Adrenal gland (tissue), 12 donors: Measurements from ENCODE around the gene NUDCD3. TPM values are rescaled to one million over a fixed set of nuclear protein-coding genes. Genes with fewer than 3 reads are reported as not detected.
A peak's percentile ranks its signal among the peaks of the same experiment; 100 is the strongest.

ENCODE experiments used
- DNase-seq, 7 donors: peaks; one replicate each; pipeline ENCODE4 v3.0.0-alpha.2; 2019 to 2020
- H3K27ac ChIP-seq, 5 donors: fragments of 200-600 bp; sonication (generic) in 4 of 5; 1 replicate in 3 of 5; 2 replicates in 2 of 5; pipeline versions ENCODE4 v1.5.1 to v1.8.0; 2016 to 2020; ENCODE audit warnings: mild to moderate bottlenecking in 1 of 5
- H3K27me3 ChIP-seq: fragments of 200-600 bp; 2 replicates; pipeline ENCODE4 v1.8.0; 2021
- H3K36me3 ChIP-seq, 2 donors: fragments of 200-600 bp; replicated peaks in 1 of 2; 1 replicate in 1 of 2; 2 replicates in 1 of 2; pipeline versions ENCODE4 v1.5.1 to v1.8.0; 2018 to 2022
- H3K4me1 ChIP-seq, 2 donors: fragments of 200-600 bp; replicated peaks in 1 of 2; 1 replicate in 1 of 2; 2 replicates in 1 of 2; pipeline versions ENCODE4 v1.5.1 to v1.8.0; 2018 to 2021
- H3K4me3 ChIP-seq, 4 donors: fragments of 200-600 bp; sonication (generic) in 3 of 4; one replicate each; pipeline ENCODE4 v1.5.1; 2016 to 2018
- H3K9me3 ChIP-seq, 3 donors: fragments of 200-600 bp; sonication (generic) in 1 of 3; replicated peaks in 1 of 3; 1 replicate in 2 of 3; 2 replicates in 1 of 3; pipeline versions ENCODE4 v1.5.1 to v1.8.0; 2016 to 2021
- CTCF ChIP-seq, 6 experiments: fragments of 450-650 bp in 4 of 6; fragments of 200-600 bp in 2 of 6; sonication (generic) in 1 of 6; IDR thresholded peaks; 1 replicate in 5 of 6; 2 replicates in 1 of 6; pipeline versions ENCODE4 v1.5.1 to v1.8.0; 2016 to 2021; ENCODE audit warnings: antibody characterized with exemption in 6 of 6, mild to moderate bottlenecking in 2 of 6, moderate library complexity in 1 of 6
- POLR2A ChIP-seq, 2 donors: fragments of 450-650 bp; IDR thresholded peaks; one replicate each; pipeline ENCODE4 v1.6.1; 2017; ENCODE audit warnings: antibody characterized with exemption in 2 of 2, mild to moderate bottlenecking in 2 of 2, moderate library complexity in 1 of 2
- WGBS, 4 donors: extraction: QIAGEN DNeasy Blood & Tissue Kit in 2 of 4; methylation state at CpG; one replicate each; pipeline versions ENCODE4 v1.1.5 to v1.1.7; 2013 to 2017; 5-methylcytosine and 5-hydroxymethylcytosine counted together
- intact Hi-C, 2 donors: fragments of 100-400 bp; cut with DNase I; formaldehyde crosslinking; loops; one replicate each; pipeline versions ENCODE4 v1.14.1 to v1.15.0; 2022 to 2023
- polyA plus RNA-seq, 3 donors: library from polyadenylated mRNA; stranded (reverse); fragments of 200-250 nt in 2 of 3; fragments of 350-450 nt in 1 of 3; fragmentation: Illumina TruSeq in 1 of 3; extraction: RNeasy Lipid Tissue Mini Kit (QIAGEN cat#74804) in 1 of 3; gene quantifications; one replicate each; pipeline ENCODE4 v1.2.3, GENCODE V29; 2013 to 2014
- total RNA-seq, 9 donors: library from RNA; depleted of rRNA in 4 of 9; stranded (reverse); fragments of >200 nt in 4 of 9; fragments of 120-200 nt in 1 of 9; fragmentation: NEBNext Ultra II Directional in 1 of 9; extraction: Animal tissue kit (Norgen Biotek cat#: 25700) in 1 of 9; gene quantifications; one replicate each; pipeline versions ENCODE4 v1.1.0 to v1.2.4, GENCODE V29; 2013 to 2023
- donor health status: healthy with polysubstance abuse.
- donor health status: Bipolar disorder and iron deficiency.
- donor health status: DM: yes; HTN: yes; CAD: no.
- donor health status: DM: no; HTN: no; CAD: no.
- donor health status: DM: no; HTN: no; CAD: no.
- donor health status: DM: yes; HTN: yes; CAD: no.

The NUDCD3 gene
- total and polyA plus RNA-seq, 12 donors, result 30.5 to 136 (median 71.1) TPM

GRCh38 chr7:44486001-44486400 is 4.5 kb downstream of the NUDCD3 start:
- no peak for DNase-seq
- H3K4me3 ChIP-seq, result no peak overlapping the region
- intact Hi-C loops, result no loop called here
- peaks cover 23 to 50% of the 10 kb centered on the region in 2 donors for H3K4me1 ChIP-seq
- peaks cover 0 to 40% of the 10 kb centered on the region in 2 donors for H3K36me3 ChIP-seq
- H3K9me3 ChIP-seq, result peaks cover 0 to 9% (median 8%) of the 10 kb centered on the region in 3 donors
- 83 to 94% (median 89%) methylated on average over 4 of the region's 4 CpGs for WGBS, 4 donors
- H3K27ac ChIP-seq, result peak overlapping the region in 1 of 5 donors; percentile 50
- H3K27me3 ChIP-seq, result no peaks in the 10 kb centered on the region
- TF ChIP-seq CTCF (IDR thresholded peaks at IDR 0.05) (no peak), POLR2A (IDR thresholded peaks at IDR 0.05) (no peak)

GRCh38 chr7:44484482-44485313 is 5.8 kb downstream of the NUDCD3 start:
- peaks cover 23 to 49% of the 10 kb centered on the region in 2 donors for H3K4me1 ChIP-seq
- H3K36me3 ChIP-seq, result peaks cover 0 to 49% of the 10 kb centered on the region in 2 donors
- no peak for DNase-seq
- 81 to 90% (median 87%) methylated on average over 5 of the region's 5 CpGs for WGBS, 4 donors
- peaks cover 0 to 9% (median 8%) of the 10 kb centered on the region in 3 donors for H3K9me3 ChIP-seq
- H3K4me3 ChIP-seq, result no peak overlapping the region
- H3K27ac ChIP-seq, result no peak overlapping the region
- H3K27me3 ChIP-seq, result no peaks in the 10 kb centered on the region
- intact Hi-C loops, result no loop called here
- no peak for TF ChIP-seq CTCF (IDR thresholded peaks at IDR 0.05)
- no peak for TF ChIP-seq POLR2A (IDR thresholded peaks at IDR 0.05)

- Histone ChIP-seq H3K36me3 (peaks cover 0 to 66% of the 10 kb centered on the region in 2 donors), H3K4me1 (peaks cover 14 to 34% of the 10 kb centered on the region in 2 donors)
- WGBS, 4 donors, result 98 to 100% (median 99%) methylated on average over 2 of the region's 2 CpGs
Measured at GRCh38 chr7:44482502-44483485, 7.7 kb downstream of the NUDCD3 start.

More at GRCh38 chr7:44482502-44483485, 7.7 kb downstream of the NUDCD3 start:
- intact Hi-C loops, result no loop called here
- TF ChIP-seq CTCF (IDR thresholded peaks at IDR 0.05) (no peak), POLR2A (IDR thresholded peaks at IDR 0.05) (no peak)
- DNase-seq, result no peak
- H3K27ac ChIP-seq, result no peak overlapping the region
- H3K27me3 ChIP-seq, result no peaks in the 10 kb centered on the region
- H3K9me3 ChIP-seq, result peaks cover 0 to 9% (median 8%) of the 10 kb centered on the region in 3 donors
- no peak overlapping the region for H3K4me3 ChIP-seq
